Islet precursor cell (in vitro differentiated cells): ENCODE measurements around the gene OVOL1.

Experiments
- DNase-seq: peaks from one replicate; pipeline ENCODE4 v3.0.0-alpha.2; 2018

Gene OVOL1

DNA sequence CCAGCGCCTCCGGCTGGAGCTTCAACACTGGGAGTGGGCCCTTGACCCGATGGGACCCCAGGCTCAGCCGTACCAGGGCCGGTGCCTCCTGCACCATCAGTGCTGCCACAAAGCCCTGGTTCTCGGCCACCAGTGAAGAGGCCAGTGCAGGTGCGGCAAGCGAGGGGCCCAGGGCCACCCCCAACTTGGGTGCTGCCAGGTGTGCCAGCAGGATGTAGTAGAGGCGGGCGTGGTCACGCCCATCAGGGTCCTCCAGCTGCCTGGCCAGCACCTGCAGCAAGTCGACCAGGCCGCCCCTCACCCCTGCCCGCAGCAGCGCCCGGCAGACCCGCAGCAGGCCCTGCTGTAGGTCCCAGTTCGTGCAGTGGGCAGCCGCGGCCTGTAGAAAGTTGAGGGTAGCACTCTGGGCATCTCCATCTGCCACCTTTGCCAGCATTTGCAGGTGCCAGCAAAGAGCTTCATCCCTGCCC is 8.4 kb upstream of the OVOL1 start:
- DNase-seq, result peak; percentile 38

DNA sequence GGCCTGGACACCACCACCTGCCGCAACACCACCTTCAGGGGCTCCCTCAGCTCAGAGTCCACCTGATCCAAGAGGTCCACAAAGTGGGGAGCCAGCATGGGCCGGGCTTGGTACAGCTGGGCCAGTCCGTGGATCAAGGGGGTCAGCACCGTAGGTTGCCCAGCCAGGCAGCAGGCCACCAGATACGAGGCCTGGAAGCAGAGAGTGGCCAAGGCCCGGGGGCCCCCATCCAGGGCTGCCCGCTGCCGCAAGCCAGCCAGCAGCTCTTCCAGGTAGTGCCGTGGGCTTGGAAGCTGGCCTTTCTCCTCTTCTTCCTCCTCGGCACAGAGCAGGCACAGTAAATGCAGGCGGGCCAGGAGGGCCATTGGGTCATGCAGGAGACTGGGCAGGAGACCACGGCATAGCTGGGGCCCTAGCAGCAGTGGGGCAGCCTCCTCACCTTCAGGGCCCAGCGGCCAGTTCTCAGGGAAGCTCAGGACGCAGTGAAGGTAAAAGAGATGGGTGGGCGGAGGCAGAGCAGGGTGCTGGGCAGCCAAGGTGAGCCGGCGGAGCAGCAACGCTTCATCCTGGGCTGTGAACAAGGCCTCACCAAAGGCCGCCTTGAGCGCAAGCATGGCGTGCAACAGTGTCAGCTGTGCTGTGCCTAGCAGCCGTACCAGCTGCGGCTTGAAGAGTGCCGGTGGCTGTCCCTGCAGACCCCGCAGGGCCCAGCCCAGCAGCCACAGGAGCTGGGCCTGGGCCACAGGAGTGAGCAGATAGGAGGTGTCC is 7.8 kb upstream of the OVOL1 start:
- DNase-seq, result peak; percentile 40

- no peak for DNase-seq
These were observed 7.3 kb upstream of the OVOL1 start for GRCh38 chr11:65779669-65779918.

DNA sequence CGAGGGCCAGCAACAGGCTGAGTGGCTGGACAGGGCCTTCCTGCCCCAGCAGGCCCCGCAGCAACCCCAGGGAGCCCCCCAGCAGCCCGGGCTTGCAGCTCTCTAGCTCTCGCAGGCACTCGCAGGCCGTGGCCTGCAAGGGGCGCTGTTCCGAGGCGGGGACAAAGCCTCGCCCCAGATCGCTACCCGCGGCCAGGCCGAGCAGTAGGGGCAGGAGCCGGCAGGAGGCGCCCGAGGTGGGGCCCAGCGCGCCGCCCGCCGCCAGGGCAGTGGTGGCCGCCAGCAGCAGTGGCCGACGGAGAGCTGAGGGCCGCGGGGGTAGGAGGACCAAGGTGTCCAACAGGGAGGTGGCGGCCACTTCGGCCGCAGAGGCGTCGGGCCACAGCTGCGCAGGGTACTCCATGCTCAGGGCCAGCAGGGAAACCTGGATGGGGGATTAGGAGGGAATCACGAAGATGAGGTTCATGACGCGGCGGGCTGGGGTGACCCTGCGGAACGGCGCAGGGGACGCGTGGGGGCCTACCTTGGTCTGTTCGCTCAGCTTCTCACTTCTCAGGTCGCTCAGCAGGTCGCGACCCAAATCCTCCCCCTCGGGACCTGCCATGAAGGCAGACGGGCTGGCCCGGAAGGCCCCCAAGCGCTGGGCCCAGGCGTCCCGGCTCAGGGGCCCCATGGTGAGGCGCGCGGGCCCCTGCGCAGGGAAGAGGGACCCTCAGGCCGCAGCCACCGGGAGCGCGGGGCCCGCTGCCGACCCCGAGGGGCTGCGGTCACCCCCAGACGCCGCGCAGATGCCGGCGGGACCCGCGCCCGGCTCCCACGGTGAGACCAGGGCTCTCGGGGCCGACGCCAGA is 6.7 kb upstream of the OVOL1 start:
- DNase-seq, result peak; percentile 93

DNA sequence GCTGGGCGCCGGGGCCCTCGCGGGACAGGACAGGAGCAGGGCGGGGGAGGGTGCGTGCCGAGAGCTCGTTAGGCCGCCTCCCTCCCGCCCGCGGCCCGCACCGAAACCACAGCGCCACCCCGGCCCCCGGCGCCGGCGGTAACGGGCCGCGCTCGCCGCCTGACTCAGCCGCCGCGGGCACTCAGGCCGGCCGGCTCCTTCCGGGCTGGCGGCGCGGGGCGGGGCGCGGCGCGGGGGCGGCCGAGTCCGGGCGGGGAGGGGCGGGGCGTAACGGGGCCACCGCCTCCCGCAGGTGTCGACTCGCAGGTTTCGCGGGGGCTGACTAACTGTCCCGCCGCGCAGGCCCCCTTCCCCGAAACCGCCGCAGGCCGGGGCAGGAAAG is 6.1 kb upstream of the OVOL1 start, which contains the start of gene AP5B1:
Gene AP5B1 (minus strand): TSS at position 207 of the 382 bp plus-strand sequence. CDS start 385 bp downstream, outside the sequence.
- peak; percentile 86 for DNase-seq

GRCh38 chr11:65781152-65781961 is 5.5 kb upstream of the OVOL1 start:
- peak; percentile 85 for DNase-seq

- DNase-seq, result peak; percentile 66
These were observed 4.7 kb upstream of the OVOL1 start for GRCh38 chr11:65781962-65782815.

DNA sequence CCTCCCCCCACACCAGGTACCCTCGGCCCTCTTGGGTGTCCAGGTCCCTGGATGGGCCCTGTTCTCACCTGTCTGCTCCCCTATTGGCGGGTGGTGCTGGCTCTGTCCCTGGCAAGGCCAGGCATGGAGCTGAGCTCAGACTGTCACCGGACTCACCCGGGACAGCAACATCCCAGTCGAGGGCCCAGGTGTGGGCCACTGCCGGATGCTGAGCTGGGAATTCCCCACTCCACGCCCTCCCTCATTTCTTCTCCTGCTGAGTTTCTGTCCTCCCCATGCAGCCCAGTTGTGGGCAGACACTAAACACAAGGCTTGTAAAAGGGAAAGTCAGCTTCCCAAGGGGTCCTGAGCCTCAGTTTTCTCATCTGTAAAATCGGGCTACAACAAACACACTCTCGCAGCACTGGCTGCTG is 4.0 kb upstream of the OVOL1 start:
- DNase-seq, result no peak

DNA sequence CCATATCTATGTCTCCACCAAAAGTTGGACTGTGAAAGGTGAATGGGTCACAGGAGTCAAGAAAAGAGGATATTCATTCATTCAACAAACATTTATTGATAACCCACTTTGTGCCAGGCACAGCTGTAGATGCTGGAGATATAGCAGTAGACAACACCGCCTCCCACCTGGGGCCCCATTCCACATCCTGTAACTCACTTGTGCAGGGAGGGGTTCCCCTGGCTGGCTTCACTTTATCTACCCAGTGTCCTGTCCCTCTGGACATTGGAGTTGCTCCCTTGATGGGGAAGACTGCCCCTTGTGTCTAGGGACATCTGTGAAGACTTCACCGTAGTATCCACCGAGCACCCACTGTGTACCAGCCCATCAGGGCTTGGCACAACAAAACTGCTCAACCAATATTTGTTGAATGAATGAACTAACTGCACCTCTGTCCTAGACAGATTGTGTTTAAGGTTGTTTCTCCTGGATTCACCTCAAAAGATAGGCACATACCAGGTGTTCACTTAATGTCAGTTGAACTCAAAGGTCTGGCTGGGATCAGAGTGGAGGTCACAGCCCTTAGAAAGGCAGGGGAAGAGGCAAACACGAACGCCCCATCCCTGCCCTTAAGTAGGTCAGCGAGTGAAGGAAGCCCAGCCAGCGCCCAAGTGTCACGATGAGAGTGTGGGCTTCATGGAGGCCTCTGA is 1.4 kb upstream of the OVOL1 start:
- DNase-seq, result no peak

GRCh38 chr11:65786008-65786785 is 666 bp upstream of the OVOL1 start:
- no peak for DNase-seq

DNA sequence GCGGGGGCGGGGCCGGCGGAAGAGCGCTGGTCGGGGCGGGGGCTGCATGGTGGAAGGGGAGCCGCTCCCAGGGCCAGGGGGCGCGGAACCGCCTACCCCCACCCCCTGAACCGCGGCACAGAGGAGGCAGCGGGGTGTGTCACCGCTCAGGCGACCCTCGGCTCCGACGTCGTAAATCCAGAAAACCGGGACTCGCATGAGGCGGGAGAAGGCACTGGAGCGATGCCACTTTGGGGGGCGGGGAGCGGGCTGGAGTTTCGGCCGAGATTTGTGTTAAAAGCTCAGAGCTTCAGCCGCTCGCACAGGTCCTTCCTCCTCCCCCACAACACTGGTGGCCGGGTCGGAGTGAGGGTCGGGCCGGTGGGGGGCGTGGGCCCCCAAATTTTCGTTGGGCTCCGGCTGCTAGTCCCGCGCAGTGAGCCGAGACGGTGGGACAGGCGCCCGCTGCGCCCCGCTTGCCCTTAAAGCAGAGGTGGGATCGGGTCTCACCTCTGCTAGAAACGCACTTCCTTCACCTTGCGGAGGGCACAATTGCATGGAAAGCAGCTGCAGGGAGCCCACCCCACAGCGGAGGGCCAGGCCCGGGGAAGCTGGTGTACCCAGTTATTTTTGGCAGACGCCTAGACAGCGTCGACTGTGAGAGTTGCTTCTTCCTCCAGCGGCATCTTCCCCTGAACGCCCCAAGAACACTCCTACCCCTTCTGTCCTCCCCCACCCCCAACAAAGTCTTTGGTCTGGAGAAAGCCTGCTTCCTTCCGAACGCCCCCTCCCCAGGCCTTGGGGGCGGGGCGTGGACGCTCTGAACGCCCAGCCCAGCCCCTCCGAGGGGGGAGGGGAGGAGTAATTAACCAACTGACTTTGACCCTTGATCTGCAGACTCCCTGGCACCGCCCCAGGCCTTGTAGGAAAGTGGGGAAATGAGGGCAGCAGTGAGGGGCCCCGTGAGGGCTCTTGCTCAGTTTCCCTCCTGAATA is 1.1 kb downstream of the OVOL1 start:
- no peak for DNase-seq

DNA sequence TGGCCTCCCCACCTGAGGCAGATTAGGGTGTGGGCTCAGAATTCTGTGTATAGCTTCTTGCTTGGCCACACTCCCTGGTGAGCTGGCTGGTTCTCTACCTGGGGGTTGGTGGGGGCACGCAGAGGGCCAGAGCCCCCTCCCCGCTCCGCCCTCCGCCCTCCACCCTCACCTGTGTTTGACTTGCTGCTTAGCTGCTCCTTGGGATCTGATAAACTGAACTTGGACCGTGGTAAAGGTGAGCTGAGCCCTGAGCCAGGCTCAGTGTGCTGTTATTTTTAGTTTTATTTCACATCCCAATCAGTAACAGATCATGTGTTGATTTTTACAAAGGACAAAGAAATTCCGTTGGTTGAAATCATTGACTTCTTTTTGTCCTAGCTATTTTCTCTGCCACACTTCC is 2.0 kb downstream of the OVOL1 start:
- DNase-seq, result no peak

GRCh38 chr11:65789230-65790103 is 2.6 kb downstream of the OVOL1 start:
- DNase-seq, result no peak

GRCh38 chr11:65790104-65790901 is 3.4 kb downstream of the OVOL1 start:
- DNase-seq, result no peak

- no peak for DNase-seq
These were observed 4.2 kb downstream of the OVOL1 start for GRCh38 chr11:65790902-65791650.

- no peak for DNase-seq
These were observed 4.9 kb downstream of the OVOL1 start for GRCh38 chr11:65791719-65792213.

DNA sequence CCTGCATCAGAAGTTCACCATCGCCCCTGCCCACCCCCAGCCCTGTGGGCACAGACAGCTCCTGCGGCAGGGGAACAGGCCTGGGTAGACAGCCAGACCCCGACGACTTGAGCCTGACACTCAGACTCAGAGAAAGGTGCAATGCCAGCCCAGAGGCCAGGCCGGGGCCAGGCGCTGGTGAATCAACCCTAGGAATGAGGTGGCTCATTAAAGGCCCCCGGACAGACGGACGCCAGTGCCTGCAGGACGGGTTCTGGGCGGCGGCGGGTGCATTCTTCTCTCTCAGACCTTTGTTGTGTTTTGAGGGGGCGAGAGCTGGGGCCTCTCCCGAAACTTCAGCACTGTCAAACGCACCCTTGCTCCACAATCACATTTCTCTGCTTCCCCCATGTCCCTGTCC is 5.6 kb downstream of the OVOL1 start:
- peak; percentile 50 for DNase-seq
